Cardiac muscle cell (in vitro differentiated cells and primary cell): ENCODE data around the gene MYL7. TPM values are rescaled to one million over a fixed set of nuclear protein-coding genes. Genes with fewer than 3 reads are reported as not detected.
"Not testable (repeated sequence)": the region's sequence is repeated elsewhere in the genome, so short reads cannot be mapped to it uniquely, and the experiment has no call there.

Experiments
- DNase-seq, 2 donors: peaks; one replicate each; pipeline versions ENCODE4 v3.0.0 to v3.0.0-alpha.2; 2010 to 2017; ENCODE audit warnings: low read depth in 1 of 2, low spot score in 1 of 2
- H3K27ac ChIP-seq: fragments of 200-600 bp; sonication (generic); 2 replicates; pipeline ENCODE4 v1.5.1; 2016
- H3K27me3 ChIP-seq: fragments of 200-600 bp; sonication (generic); 2 replicates; pipeline ENCODE4 v1.6.0; 2016; ENCODE audit warnings: control low read depth
- H3K36me3 ChIP-seq: fragments of 200-600 bp; sonication (generic); 2 replicates; pipeline ENCODE4 v1.5.1; 2016; ENCODE audit warnings: control low read depth
- H3K4me1 ChIP-seq: fragments of 200-600 bp; sonication (generic); 2 replicates; pipeline ENCODE4 v1.8.1; 2017; ENCODE audit warnings: low read depth, mild to moderate bottlenecking, mixed run types
- H3K4me3 ChIP-seq: fragments of 200-600 bp; sonication (generic); 2 replicates; pipeline ENCODE4 v1.5.1; 2016; ENCODE audit warnings: mild to moderate bottlenecking
- H3K9me3 ChIP-seq: fragments of 200-600 bp; sonication (generic); 2 replicates; pipeline ENCODE4 v1.5.1; 2017; ENCODE audit warnings: low read depth, mild to moderate bottlenecking, control low read depth
- CTCF ChIP-seq: IDR thresholded peaks from 2 replicates; pipeline ENCODE4 v1.5.1; 2012; ENCODE audit warnings: low read depth, mild to moderate bottlenecking, low read length
- polyA plus RNA-seq: library from polyadenylated mRNA; unstranded; fragments of >200 nt; fragmentation: Nextera tagmentation; extraction: Ambion mirVana; gene quantifications from 2 replicates; pipeline ENCODE4 v1.2.1, GENCODE V29; 2016
- total RNA-seq: library from RNA; depleted of rRNA; stranded (reverse); fragments of >200 nt; gene quantifications from 2 replicates; pipeline ENCODE4 v1.2.3, GENCODE V29; 2016

MYL7 gene
- total and polyA plus RNA-seq, 2 experiments from 2014 or later = 9,288 to 20,231 TPM

DNA sequence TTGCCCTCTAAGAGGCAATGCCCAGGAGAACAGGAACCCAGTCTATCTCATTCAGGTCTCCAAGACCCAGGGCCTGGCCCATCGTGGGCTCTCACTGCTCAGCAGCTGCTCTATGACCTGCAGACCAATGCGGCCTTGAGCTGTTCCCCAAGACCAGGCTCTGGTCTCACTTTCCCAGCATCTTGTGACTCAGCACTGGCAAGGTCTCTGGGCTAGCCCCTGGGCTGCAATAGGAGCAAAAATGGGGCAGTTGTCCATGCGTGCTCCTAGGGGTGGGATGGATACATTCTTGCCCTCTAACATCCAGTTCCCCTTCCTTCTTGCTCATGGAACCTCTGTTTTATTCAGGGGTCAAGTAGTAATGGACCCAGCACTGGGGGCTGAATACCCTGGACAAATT lies 34.6 kb upstream of the MYL7 start:
- H3K27me3 ChIP-seq = no peaks in the 10 kb centered on the region
- H3K27ac ChIP-seq = no peak overlapping the region
- no peak for DNase-seq
- H3K4me3 ChIP-seq = no peak overlapping the region
- no peaks in the 10 kb centered on the region for H3K4me1 ChIP-seq
- no peak for TF ChIP-seq CTCF
- H3K36me3 ChIP-seq = no peaks in the 10 kb centered on the region
- H3K9me3 ChIP-seq = no peaks in the 10 kb centered on the region

DNA sequence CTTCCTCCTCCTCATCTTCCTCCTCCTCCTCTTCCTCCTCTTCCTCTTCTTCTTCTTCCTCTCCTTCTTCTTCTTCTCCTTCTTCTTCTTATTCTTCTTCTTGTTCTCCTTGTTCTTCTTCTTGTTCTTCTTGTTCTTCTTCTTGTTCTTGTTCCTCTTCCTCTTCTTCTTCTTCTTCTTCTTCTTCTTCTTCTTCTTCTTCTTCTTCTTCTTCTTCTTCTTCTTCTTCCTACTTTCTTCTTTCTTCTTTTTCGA lies 33.5 kb upstream of the MYL7 start:
- H3K4me1 ChIP-seq, H3K9me3 ChIP-seq, H3K36me3 ChIP-seq, H3K27me3 ChIP-seq, H3K27ac ChIP-seq, H3K4me3 ChIP-seq, DNase-seq: not testable (repeated sequence)

- Histone ChIP-seq H3K27me3 (no peaks in the 10 kb centered on the region), H3K4me3 (no peak overlapping the region), H3K9me3 (no peaks in the 10 kb centered on the region), H3K36me3 (no peaks in the 10 kb centered on the region), H3K4me1 (no peaks in the 10 kb centered on the region), H3K27ac (no peak overlapping the region)
- DNase-seq = no peak
- no peak for TF ChIP-seq CTCF
Observed at GRCh38 chr7:44173911-44174693, 33.0 kb upstream of the MYL7 start.

DNA sequence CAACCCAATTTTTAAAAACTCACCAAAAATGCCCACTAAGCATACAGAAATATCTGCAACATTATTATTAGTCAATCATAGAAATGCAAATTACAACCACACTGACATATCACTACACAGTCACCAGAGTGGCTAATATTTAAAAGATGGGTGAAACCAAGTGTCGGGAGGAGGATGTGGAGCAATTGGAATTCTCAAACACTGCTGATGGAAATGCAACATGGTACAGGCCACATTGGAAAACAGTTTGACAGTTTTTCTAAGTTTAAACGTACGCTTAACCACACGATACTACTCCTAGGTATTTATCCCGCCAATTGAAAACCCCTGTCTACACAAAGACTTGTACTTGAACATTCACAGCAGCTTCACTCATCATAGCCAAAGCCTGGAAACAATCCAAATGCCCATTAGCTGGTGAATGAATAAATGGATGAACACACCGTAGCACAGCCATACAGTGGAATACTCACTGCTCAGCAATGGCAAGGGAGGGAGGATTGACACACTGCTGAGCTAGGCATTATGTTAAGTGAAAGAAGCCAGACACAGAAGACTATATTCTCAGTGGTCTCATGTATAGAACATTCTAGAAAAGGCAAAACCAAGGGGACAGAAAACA lies 31.8 kb upstream of the MYL7 start:
- H3K36me3 ChIP-seq = no peaks in the 10 kb centered on the region
- no peak overlapping the region for H3K4me3 ChIP-seq
- no peak overlapping the region for H3K27ac ChIP-seq
- H3K9me3 ChIP-seq = no peaks in the 10 kb centered on the region
- no peak for DNase-seq
- no peak for TF ChIP-seq CTCF
- no peaks in the 10 kb centered on the region for H3K4me1 ChIP-seq
- H3K27me3 ChIP-seq = no peaks in the 10 kb centered on the region

GRCh38 chr7:44172352-44172751 lies 31.2 kb upstream of the MYL7 start:
- Histone ChIP-seq H3K4me1 (no peaks in the 10 kb centered on the region), H3K27me3 (no peaks in the 10 kb centered on the region), H3K4me3 (no peak overlapping the region), H3K27ac (no peak overlapping the region), H3K9me3 (no peaks in the 10 kb centered on the region), H3K36me3 (no peaks in the 10 kb centered on the region)
- DNase-seq = no peak
- no peak for TF ChIP-seq CTCF

DNA sequence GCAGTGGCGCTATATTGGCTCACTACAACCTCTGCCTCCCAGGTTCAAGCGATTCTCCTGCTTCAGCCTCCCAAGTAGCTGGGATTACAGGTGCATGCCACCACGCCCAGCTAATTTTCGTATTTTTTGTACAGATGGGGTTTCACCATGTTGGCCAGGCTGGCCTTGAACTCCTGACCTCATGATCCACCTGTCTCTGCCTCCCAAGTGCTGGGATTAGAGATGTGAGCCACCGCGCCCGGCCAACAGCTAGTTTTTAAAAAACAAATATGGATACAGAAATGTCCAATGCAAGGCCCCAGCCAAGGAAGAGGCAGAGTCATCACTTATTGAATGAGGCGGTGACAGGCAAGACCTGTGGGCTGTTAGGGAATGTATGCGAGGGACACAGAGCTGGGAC lies 30.8 kb upstream of the MYL7 start:
- H3K36me3 ChIP-seq, H3K27me3 ChIP-seq, H3K9me3 ChIP-seq, DNase-seq, H3K4me3 ChIP-seq, H3K27ac ChIP-seq, H3K4me1 ChIP-seq: not testable (repeated sequence)
